GM18951 (cell line): Measurements from ENCODE around the gene ARMC3.

Experiments used
- POLR2A ChIP-seq: IDR thresholded peaks from 4 replicates; pipeline ENCODE4 v1.6.1; 2011; ENCODE audit warnings: mild to moderate bottlenecking; ENCODE audit not compliant: insufficient read length, insufficient read depth; ENCODE audit errors: extremely low read depth
- in situ Hi-C: fragments of 300-500 bp; cut with MboI; formaldehyde crosslinking; loops from one replicate; pipeline ENCODE4 v1.12.0; 2022; ENCODE audit warnings: low sequenced_read_pairs, mixed read lengths, inconsistent platforms; ENCODE audit not compliant: unreplicated experiment

Gene ARMC3

GRCh38 chr10:22945934-22946673 is 18.3 kb downstream of the ARMC3 start:
- TF ChIP-seq POLR2A: no peak
- in situ Hi-C loops: no loop called here

GRCh38 chr10:22954970-22955369 is 27.1 kb downstream of the ARMC3 start:
- TF ChIP-seq POLR2A: no peak
- in situ Hi-C loops: no loop called here

GRCh38 chr10:22958338-22958737 is 30.5 kb downstream of the ARMC3 start:
- in situ Hi-C loops: no loop called here
- TF ChIP-seq POLR2A: no peak

- no peak for TF ChIP-seq POLR2A
- in situ Hi-C loops: no loop called here
Measured at GRCh38 chr10:22959292-22959691, 31.4 kb downstream of the ARMC3 start.

DNA sequence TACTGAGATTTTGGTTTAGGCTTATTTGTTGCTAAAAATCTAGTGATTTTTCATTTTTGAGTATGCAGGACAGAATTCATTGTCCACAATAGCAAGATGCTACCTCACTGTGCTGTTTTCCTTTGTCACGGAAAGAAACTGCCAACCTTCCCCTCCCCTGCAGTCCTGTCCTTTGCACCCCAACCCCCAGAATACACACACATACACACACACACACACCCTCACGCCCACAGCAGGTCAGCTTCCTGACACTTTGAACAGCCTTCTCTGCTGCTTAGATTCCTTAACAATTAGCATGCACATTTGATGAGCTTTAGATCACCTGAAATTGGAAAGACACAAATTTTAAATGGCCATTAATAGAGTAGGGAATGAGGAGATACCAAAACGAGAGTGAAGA is 32.1 kb downstream of the ARMC3 start:
- no peak for TF ChIP-seq POLR2A
- in situ Hi-C loops: no loop called here

- TF ChIP-seq POLR2A: no peak
- in situ Hi-C loops: no loop called here
Measured at GRCh38 chr10:22962817-22963216, 35.0 kb downstream of the ARMC3 start.

DNA sequence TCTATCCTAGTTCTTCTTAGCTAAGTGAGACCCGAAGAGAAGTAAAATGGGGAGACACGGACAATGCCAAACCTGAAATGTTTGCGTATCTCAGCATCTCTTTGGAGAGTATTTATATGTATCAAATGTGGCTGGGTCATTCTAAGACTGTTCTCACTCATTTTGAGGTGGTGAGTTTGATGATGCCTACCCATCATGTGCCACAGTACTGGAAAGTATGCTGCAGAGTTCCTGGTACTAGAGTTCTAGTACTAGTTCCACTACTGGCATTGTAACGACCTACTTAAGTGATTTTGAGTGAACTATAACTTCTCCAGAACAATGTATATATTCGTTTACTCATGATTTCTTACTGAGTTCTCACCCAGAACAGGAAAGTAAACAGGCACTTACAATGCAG is 41.9 kb downstream of the ARMC3 start:
- no peak for TF ChIP-seq POLR2A
- in situ Hi-C loops: no loop called here

GRCh38 chr10:22976534-22976933 is 48.7 kb downstream of the ARMC3 start:
- in situ Hi-C loops: no loop called here
- TF ChIP-seq POLR2A: no peak

DNA sequence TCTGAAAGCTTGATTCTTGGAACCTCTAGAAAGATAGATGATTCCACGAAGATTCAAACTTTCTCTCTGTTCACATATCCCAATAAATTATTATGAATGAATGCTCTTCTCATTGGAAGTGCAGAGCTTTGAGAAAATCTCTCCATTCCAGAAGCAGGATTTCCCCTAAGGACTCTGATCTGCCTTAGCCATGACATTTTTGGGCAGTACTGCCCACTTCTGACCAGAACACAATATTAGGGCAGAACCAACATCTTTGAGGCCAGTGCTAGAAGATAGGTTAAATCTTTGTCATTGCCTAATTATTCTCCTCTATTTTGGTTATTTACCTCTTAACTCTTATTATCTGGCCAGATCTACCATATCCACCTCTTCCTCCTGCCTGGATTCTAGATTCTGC is 49.9 kb downstream of the ARMC3 start:
- no peak for TF ChIP-seq POLR2A
- in situ Hi-C loops: no loop called here

- no peak for TF ChIP-seq POLR2A
- in situ Hi-C loops: no loop called here
Measured at GRCh38 chr10:22978287-22978686, 50.4 kb downstream of the ARMC3 start.

DNA sequence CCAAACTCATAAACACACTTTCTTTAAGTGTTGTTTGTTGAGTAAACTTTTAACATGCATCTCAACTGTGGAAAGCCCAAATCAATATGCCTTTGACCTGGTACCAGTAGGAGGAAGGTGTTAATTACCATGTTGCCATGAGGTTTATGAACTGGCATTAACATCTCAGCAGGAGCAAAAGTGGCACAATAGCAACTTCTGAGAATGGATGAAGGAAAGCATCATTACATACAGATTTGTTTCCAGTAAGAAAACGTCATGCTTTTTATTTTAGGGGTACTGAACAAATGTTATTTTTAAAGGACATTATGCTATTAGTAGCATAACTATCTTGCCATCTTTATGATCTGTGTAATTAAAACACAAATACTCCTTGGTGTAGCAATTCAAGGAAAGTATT is 51.1 kb downstream of the ARMC3 start:
- in situ Hi-C loops: no loop called here
- TF ChIP-seq POLR2A: no peak

GRCh38 chr10:22980822-22981221 is 53.0 kb downstream of the ARMC3 start:
- no peak for TF ChIP-seq POLR2A
- in situ Hi-C loops: loop anchor here (5.0 to 10.0 kb wide), 3 partner anchors 276 to 974 kb away; no protein-coding TSS in a partner anchor

DNA sequence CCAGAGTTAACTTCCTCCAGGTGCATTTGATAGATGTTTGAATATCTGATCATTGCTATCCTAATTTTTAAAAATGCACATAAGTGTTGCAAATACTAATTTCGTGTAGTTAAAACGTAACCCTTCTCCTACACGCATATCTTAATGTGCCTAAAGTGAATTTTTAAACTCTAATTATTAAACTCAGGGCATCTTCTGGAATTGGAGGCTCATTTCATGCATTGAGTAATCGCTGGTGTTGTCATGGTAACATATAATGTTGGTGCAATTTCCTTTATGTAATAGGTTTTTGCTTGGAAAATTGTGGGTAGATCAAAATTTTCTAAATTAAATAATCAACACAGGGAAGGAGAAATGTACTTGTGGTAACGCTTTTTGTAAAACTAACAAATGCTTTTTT is 56.2 kb downstream of the ARMC3 start:
- in situ Hi-C loops: loop anchor here (5.0 to 10.0 kb wide), 3 partner anchors 279 to 977 kb away; no protein-coding TSS in a partner anchor
- TF ChIP-seq POLR2A: no peak

DNA sequence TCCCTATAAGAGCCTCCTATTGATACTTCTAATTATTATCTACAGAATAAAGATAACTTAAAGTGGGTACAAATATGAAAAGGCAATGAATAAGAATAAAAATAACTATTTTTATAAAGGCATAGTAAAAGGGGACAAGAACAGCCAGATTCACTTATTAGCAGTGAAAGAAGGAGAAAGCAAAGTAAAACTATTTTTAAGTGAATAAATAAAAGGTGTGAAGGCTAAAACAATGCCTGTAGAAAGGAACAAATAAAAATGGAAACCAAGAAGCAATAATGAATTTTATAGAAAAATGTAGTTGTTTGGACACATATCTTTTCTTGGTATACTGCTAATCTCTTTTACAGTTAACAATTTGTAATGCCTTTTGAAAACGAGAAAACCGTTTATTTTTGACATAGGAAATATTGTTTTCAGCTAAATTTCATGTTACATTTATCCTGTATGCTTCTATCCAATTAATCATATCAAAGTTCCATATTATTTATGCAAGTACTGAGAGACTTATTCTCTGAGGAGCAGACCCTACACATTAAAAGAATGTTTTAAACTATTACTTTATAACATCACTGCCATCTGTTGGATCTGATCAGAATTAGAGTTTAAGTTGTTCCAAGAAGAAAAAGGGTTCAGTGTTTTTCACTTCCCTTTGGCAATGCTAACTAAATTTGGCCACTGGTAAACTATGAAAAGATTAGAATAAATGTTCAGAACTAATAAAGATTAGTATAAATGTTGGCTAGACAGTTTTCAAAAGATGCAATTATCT is 59.1 kb downstream of the ARMC3 start:
- no peak for TF ChIP-seq POLR2A
- in situ Hi-C loops: loop anchor here (10.0 kb wide), 2 partner anchors 282 to 402 kb away; no protein-coding TSS in a partner anchor
